HG03571 (cell line): ENCODE data around the gene ASCC1.

Experiments used
- ATAC-seq: cut with Tn5 transposase; IDR thresholded peaks from one replicate; pipeline ENCODE4 v1.9.1; 2021; ENCODE audit not compliant: unreplicated experiment

The ASCC1 gene

DNA sequence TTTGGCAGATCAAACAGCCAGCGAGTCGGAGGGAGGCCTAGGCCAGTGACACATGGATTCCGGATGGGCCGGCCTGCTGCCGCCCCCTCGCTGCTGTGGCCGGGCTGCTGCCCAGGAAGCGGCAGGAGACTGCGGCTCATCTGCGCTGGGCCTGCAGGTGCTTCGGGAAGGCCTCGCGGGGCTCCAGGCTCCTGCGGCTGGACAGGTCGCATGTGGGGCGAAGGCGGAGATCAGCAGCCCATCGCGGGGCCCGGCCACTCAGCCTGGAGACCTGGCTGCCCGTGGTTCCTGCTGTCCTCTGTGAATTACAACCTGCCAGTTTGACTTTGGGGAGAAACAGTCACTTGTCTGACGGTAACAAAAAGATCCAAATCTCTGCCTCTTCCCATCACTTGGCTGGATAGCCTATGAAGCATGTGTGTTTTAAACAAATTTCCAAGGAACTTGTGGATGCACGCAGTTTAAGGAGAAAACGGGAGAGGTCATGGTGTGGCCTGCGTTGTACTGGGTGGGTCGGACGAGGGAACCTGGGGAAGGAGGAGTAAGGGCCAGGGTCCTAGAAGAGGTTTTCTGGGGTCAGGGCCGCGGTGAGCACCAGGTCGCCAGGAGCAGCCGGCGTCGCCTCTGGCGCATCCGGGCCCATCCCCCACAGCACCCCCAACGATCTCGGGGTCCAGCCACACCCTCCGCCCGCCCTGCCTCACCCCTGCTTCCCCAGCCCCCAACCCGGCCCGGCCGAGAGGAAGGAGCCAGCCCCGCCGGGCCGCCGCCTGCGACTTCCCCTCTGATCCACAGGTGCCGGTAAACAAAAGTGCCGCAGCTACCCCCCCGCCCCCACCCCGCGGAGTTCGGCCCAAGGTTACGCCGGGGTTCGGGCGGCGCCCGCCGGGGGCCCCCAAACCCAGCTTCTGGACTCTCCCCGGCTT, 129.3 kb downstream of the ASCC1 start:
- ATAC-seq: no peak

DNA sequence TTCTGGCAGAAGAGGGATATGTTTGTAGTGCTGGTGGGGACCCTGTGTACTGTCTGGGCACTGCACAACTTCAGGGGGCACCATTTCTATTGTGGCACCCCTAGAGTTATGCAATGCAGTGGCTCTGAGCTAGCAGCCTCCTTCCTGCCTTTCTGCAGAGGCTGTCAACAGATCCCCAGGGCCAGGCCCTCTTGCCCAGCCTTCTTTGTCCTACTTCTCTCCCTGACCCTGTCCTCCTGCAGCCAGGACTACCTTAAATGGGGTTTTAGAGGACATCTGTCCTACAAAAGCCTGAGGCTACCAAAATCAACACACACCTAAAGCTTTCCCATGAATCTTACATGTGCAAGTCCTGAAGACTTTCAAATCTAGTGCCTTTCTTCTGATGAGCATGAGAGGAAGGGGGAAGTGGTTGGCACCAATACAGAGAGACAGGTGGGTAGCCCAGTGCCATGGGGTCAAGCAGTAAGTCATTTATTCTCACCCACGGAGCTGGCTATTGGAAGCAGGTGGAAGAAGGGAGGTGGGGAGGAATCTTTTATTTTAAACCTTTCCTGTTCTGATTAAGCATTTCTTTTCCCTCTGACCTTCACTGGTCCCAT, 130.1 kb downstream of the ASCC1 start:
- no peak for ATAC-seq

DNA sequence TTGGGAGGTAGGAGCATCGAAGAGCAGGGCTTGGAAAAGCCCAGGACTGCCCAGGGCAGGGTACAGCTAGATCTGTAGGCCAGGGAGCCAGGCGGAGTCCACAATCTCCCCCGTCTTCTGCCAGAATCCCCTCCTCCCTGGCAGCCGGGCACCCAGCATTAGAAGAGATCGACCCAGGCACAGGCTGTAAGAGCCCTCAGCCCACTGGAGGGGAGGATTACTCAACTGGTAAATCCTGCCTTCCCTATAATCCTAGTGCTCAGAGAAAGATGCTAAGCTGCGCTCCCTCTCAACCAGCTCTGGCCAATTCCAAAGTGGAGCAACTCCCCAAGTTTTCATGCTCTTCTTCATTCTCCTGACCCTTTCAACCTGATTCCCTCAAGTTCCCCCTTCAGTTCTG, 130.9 kb downstream of the ASCC1 start:
- ATAC-seq: no peak

DNA sequence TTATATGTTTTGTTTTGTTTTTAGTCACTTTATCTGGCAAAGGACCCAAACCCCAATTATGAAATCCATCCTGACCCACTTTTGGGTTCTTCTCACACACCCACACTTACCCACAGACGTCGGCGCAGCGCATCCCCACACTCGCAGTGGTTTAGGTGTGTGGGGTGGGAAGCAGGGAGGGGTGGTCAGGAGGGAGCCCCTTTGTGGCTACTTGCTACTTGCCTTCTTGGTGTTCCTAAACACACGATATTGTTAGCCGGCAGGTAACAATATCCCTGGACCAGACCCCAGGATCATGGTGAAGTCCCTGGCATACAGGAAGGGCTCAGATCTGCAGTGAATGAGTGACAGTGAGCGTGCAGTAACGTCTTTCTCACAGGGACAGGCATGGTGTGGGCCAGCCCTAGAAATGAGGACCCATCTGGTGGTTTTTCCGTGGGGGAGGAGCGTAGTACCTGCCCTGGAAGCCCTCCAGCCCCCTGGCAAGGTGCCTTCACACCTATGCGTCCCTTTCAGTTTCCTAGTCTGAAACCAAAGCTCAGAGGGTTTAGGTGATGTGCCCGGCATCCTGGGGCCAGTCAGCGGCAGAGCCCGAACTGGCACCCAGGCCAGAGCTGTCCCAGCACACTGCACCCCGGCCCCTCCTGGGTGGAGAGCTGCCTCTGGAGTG, 132.2 kb downstream of the ASCC1 start:
- ATAC-seq: no peak

DNA sequence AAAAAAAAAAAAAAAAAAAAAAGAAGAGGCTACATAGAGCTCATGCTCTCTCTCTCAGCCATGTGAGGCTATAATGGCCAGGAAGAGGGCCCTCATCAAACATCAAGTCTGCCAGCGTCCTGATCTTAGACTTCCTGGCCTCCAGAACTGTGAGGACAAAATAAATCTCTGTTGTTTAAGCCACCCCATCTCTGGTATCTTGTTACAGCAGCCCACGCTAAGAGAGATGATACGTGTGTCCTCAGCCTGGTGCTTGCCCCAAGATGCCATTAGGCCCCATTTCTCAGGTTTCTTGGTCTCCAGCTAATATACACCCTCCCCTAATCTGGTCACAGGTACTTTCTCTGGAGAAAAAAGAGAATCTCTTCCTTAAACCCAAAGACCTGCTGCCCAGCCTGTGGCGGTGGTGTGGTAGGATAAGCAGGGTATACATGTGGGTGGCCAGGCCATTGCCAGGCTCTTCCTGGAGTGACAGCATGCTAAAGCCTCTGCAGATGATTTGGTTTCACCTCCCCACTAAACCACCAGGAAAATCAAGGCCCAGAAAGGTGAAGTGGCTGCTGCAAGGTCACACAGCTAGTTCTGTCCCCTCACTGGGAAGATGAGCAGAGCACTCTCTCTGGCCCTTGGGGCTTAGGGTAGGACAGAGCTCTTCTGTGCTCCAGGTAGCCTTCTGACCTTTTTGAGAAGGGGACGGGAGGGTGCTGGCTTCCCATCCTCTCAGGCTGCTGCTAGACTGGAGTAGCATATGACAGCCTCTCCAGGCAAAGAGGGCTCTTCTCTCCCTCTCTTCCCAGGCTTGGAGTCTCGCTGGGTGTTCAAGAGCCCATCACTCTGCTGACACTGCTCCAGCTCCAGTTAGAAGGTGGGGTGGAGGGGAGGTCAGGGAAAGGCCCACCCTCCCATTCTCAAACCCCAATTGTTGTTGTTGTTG, 133.0 kb downstream of the ASCC1 start:
- no peak for ATAC-seq

DNA sequence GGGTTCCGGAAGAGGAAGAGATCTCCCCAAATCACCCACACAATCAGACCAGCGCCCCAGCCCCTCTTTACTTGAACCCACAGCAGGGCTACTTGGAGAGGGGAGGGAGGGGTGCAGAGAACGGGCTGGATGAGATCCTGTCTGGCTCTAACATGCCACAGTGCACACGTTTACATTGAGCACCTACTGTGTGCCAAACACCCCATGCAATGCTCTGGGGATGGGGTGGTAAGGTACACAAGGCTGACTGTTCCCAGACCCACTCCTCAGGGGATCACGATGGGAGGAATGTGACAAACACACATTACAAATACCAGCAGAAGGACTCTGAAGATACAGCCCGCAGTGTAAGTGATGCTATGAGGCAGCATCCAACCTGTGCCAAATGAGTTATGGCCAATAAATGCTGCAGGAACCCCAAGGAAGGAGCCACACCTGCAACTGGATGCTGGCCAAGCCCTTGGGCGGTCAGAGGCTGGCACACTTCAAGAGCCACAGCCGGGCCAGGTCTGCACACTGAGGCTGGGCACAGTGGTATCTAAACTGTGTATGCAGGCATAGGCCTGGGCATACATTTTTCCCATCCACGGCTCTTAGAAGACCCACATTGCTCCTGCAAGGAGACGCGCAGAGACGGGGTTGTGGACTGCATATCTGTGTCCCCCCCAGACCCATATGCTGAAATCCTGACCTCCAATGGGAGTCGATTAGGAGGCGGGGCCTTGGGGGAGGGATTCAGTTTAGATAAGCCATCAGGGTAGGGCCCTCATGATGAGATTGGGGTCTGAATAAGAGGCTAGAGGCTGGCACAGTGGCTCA, 134.1 kb downstream of the ASCC1 start:
- ATAC-seq: no peak

DNA sequence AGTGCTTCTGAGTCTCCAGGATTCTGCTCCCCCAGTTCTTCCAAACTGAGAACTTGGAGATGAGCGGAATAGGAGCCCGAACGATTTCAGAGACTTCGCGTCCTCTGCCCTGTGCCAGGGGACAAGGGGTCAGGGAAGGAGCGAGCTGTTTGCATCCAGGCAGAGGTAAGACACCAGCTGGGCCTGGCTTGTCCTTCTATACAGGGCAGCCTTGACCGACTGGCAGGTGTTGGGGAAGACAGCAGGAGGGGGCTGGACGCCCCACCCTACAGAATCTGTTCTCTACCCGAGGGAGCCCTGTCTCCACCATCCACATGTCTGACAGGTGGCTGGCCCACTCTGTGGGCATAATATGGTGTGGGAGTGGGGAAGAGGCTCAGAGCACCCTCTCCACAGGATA, 134.9 kb downstream of the ASCC1 start:
- no peak for ATAC-seq

DNA sequence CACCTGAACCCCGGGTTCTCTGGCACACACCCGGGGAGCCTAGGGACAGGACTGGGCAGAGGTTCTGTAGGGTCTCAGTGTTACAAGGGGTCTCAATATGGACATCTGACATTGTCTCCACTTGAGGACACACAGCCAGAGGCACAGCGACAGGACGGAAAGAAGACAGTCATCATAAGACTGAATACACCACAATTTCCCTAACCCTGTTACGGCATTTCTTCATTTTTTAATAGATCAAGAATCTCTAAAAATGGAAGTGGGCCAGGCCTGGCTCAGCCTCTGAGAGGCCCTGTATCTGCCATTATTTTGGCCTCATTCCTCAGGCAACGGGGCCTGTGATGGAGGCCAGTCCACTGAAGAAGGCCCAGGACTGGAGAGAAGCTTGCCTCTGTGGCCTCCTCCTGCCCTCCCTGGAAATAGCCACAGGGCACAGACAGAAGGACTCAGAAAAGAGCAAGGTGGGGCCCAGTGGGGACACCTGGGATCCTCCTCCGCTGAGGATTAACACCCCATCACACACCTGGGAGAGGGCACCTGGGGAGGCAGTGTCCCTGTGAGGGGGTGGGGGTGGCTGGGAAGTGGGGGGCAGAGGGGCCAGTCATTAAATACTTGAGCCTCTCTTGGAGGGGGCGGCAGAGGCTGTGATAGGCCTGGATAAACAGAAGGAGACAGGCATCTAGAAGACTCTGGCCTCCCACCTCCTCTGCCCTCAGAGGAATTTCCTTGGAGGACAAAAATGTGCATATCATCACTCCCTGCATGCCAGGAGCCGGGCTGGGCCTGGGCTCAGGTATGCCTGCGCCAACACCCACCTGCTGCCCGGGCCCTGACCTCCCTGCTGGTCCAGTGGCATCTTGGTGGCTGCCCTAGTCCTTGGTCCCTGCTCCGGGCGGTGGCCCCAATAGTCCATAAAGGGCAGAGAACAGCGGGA, 135.8 kb downstream of the ASCC1 start:
- no peak for ATAC-seq

DNA sequence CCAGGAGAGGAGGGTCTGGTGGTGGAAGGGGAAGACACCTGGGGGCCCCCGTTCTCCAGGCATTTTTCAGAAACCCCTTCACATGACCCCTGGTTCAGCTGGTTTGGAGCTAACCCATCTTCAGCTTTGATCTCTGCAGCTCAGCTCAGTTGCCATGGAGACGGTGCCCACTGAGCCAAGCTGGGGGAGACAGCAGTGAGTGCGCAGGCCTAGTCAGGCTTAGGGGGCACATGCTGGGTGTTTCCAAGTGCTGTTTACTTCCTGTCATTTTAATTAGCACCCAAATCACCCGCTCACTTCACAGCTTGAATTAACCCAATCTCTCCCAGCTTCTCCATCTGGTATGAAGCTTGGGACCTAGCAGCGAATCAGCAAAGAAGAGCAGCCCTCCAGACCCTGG, 136.7 kb downstream of the ASCC1 start:
- no peak for ATAC-seq

DNA sequence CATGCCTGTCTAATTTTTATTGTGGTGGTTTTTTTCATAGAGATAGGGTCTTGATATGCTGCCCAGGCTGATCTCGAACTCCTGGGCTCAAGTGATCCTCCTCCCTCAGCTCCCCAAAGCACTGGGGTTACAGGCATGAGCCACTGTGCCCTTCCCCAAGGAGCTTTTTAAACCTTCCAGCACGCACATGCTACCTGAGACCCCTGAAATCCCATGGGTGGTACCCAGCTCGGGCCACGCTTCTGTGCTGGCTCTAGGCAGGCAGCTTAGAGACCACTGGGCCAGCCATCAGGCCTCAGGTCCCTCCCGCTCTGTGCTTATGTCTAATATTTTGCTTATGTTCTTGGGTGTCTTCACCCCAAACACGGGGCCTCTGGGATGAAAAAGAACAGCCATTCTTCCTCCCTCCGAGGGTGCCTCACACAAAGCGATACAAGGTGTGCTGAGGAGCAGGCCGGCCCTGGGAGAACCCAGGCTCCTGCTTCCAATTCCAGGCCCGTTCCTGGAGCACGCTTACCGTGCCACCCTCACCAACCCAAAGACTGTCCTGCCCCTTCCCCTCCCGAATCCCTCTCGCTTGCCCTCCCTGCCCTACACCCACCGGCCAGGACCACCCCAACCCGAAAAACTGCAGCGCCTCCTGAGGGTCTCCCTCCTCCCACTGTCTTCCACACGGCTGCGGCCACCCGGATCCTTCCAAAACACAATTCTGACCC, 138.6 kb downstream of the ASCC1 start:
- no peak for ATAC-seq

DNA sequence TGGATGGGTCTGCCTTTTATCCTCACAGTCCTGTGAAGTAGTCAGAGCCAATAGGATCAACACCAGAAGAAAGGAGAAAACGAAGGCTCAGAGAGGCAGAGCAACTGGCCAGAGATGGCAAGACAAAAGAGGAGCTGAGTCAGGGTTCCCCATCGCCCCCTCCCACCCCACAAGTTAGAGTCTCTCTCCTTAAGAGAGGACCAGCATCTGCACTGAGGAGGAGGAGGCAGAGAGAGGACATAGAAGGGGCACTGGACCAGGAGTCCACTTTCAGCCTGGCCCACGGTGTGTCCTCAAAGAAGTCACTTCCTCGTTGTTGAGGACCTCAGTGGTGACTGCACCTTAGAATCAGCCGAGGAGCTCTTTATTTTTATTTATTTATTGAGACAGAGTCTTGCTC, 139.3 kb downstream of the ASCC1 start:
- ATAC-seq: no peak

DNA sequence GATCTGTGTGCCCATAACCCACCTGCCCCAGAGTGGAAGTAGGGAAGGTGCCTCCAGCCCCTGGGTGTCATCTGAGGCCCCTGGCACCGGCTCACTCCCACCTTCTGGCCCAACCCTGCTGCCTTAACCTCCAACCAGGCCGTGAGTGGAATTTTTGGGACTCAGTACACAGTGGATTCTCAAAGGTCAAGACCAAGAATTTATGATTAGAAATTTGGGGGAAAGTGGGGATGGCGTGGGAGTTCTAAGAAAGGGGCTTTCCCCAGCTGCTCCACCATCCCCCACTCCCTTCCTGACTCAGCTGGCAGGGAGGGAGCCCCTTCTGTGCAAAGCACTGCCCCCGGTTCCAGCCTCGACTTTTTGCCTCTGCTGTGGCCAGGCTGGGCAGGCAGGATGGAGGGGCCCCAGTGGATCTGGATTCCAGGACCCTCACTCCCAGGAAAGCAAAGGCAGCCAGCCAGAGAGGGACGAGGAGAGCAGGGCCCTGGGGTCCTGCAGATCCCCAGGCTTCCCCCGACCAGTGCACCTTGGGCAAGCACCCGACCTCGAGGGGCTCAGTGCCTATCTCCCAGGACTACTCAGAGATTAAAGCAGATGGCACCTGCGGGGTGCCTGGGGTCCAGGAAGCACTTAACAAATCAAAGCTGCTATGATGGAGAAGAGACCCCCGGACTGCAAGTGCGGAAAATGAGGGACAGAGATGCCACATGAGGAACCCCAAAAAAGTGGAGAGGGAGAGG, 140.5 kb downstream of the ASCC1 start:
- ATAC-seq: no peak

DNA sequence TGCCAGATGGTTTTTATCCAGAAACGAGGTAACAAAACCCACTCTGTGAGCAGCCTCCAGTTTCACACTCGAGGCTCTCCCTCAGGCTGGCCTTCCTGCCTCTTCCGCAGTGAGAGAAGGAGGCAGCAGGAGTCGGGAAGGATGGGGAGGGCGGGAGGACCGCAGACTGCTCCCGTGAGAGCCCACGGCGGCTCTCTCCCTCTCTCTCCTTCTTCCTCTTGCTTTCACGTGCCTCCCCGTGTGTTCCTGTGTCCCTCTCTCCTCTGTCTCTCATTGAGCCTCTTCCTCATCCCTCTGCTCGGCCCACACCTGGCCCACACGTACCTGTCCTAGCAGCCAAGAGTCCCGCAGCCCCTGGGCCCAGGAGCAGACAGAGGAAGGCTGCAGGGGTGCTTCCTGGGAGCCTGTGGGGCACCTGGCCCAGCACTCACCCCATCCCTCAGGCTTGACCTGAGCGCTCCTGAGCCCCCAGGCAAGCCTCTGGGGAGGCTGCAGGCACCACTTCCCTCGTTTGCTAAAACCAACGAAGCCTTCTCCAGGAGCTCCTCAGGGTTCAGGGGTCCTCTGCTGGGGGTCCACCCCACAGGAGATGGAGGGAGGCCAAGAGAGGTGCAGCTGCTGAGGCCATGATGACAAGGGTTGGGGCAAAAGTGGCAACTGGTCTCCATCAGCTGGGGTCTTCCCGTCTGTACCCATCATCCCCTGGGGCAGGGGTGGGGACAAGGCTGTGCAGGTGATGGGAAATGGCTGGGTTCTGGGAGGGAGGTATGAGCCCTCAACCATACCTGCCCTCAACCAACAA, 141.3 kb downstream of the ASCC1 start:
- no peak for ATAC-seq

DNA sequence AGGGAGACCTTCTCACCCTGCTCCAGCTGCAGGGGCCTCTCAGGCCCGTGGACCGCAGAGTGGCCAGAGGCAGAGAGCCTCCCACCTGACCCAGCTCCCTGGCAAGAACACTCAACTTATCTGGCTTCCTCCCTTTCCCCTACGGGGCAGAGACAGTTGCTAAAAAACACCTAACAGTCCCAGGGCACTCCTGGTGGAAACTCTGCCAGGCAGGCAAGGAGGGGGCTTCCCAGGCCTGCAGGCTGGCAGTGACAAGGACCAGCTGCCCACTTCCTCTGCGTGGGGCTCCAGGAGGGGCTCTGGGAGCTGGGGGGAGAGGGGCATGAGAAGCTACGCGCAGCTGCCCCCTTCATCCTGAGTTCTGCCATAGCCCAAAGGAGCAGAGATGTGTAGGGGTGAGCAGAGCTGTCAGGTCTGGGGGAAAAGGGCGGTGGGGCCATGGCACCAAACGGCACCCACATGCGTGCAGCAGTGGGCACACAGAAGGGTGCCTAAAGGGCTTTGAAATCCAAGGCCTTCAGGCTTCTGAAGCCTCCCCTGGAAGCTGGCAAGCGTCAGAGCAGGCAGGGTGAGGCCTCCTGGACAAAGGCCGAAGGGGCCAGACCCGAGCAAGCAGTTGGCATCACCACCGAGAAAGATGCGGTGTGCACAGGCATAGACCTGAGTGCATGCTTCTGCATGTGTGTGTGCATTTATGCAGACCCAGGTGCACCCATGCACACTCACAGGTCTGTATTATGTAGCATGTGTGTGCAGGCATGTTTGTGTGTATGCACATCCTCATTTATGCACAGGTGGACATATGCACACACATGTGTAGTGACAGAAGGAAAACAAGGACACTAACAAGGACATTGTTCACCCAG, 142.1 kb downstream of the ASCC1 start:
- no peak for ATAC-seq

DNA sequence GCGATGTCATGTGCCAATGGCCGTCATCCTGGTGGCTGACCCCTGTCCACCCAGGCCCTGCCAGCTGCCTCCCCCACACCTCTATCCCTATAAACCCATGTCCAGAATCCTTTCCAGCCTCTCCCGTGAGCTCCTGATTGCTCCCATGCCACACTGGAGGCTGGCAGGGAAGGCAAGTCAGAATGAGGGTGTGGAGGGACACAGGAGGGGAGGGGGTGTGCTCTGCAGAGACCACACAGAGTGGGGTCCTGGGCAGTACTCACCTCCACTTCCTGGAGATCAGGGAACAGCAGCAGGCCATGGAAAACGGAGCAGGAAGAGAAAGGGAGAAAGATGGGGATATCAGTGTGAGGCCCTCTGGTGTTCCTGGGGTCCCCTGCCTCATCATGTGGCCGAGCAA, 143.4 kb downstream of the ASCC1 start:
- ATAC-seq: no peak

DNA sequence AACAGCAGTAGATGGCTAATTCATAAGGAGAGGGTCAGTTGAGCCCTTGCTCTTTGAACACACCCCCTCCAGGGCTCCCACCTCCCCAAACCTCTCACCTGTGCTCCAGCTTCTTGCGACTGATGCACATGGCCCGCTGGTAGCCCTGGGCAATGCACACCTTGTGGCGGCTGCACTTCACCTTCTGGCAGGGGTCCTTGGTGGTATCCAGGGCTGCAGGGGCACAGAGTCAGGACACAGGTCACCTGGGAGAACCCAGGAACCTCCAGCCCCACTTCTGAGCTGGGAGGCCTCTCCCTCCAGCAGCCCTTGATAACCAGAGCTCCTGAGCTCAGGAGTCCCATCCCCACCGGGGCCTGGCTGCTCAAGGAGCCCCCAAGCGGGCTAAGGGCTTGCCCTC, 144.0 kb downstream of the ASCC1 start:
- ATAC-seq: no peak
